ENCODE measurements around the gene CHKA.
A peak's percentile ranks its signal among the peaks of the same experiment; 100 is the strongest.

- TF ChIP-seq CTCF (IDR thresholded peaks at IDR 0.05; ENCODE audit: control extremely low read depth in 1 of 3, insufficient read depth in 1 of 3, low read depth in 1 of 3, low read length in 3 of 3) (peak in 2 of 3 experiments; percentile 67 to 83; a peak in 3 of 4 replicates), USF2 (IDR thresholded peaks at IDR 0.05; ENCODE audit: low read length) (no peak), TAF1 (IDR thresholded peaks at IDR 0.05; ENCODE audit: low read depth, low read length) (no peak), RBBP5 (IDR thresholded peaks at IDR 0.05; ENCODE audit: borderline replicate concordance, low read depth, low read length) (no peak), POLR2AphosphoS5 (IDR thresholded peaks at IDR 0.05; ENCODE audit: low read depth, low read length) (no peak), ATF2 (IDR thresholded peaks at IDR 0.05; ENCODE audit: low read length) (no peak), EZH2 (IDR thresholded peaks at IDR 0.05; ENCODE audit: low read depth, low read length, severe bottlenecking) (no peak), RFX5 (IDR thresholded peaks at IDR 0.05; ENCODE audit: borderline replicate concordance, low read depth, low read length) (no peak), BRCA1 (IDR thresholded peaks at IDR 0.05; ENCODE audit: low read depth, low read length) (no peak), SUZ12 (IDR thresholded peaks at IDR 0.05; ENCODE audit: low read length) (no peak), TCF12 (IDR thresholded peaks at IDR 0.05; ENCODE audit: low read depth, low read length) (no peak), CHD2 (IDR thresholded peaks at IDR 0.05; ENCODE audit: low read length) (no peak)
Observed at GRCh38 chr11:68020575-68020974, 100.6 kb downstream of the CHKA start.

Measured in H1 (cell line).